WTC11 (cell line): Measurements from ENCODE around the gene RAB8B. TPM values are rescaled to one million over a fixed set of nuclear protein-coding genes. Genes with fewer than 3 reads are reported as not detected.

Experiments
- ATAC-seq: fragments of 200-7000 bp; cut with Tn5 transposase; 2 replicates; pipeline ENCODE4 v1.10.0; 2021; ENCODE audit warnings: mild to moderate bottlenecking, moderate library complexity
- CTCF ChIA-PET: fragments of 300-600 bp; sonication (Branson Sonifier 250); formaldehyde crosslinking; loops from one replicate; lab custom pipeline; 2021; ENCODE audit warnings: antibody characterized with exemption; lab: Charles Lee
- POLR2A ChIA-PET: fragments of 350-600 bp; sonication (Branson Sonifier 250); formaldehyde crosslinking; loops from one replicate; lab custom pipeline; 2021; ENCODE audit warnings: antibody characterized with exemption; lab: Charles Lee
- DNase-seq: peaks from one replicate; pipeline ENCODE4 v3.0.0; 2021; ENCODE audit warnings: low spot score
- H3K27ac Mint-ChIP-seq: 2 replicates; pipeline ENCODE4 v1.8.0; 2021; ENCODE audit warnings: mixed read lengths
- H3K27me3 Mint-ChIP-seq: 2 replicates; pipeline ENCODE4 v1.8.0; 2021; ENCODE audit warnings: low read depth, mild to moderate bottlenecking, moderate library complexity, mixed read lengths
- H3K36me3 Mint-ChIP-seq: 2 replicates; pipeline ENCODE4 v1.8.0; 2021; ENCODE audit warnings: mixed read lengths
- H3K4me1 Mint-ChIP-seq: 2 replicates; pipeline ENCODE4 v1.8.0; 2022; ENCODE audit warnings: mixed read lengths
- H3K4me3 Mint-ChIP-seq: 2 replicates; pipeline ENCODE4 v1.8.0; 2021; ENCODE audit warnings: mild to moderate bottlenecking, moderate library complexity, mixed read lengths
- H3K9me3 Mint-ChIP-seq: 2 replicates; pipeline ENCODE4 v1.8.0; 2021; ENCODE audit warnings: mixed read lengths
- ATF1 ChIP-seq: sonication (generic); formaldehyde crosslinking; IDR thresholded peaks from 2 replicates; pipeline ENCODE4 v1.8.1; 2023; ENCODE audit warnings: mild to moderate bottlenecking, moderate library complexity, missing genetic modification reagents
- ATF3 ChIP-seq: sonication (generic); formaldehyde crosslinking; conservative IDR thresholded peaks from 2 replicates; pipeline ENCODE4 v1.8.1; 2022; ENCODE audit warnings: mild to moderate bottlenecking, missing genetic modification reagents
- CREB1 ChIP-seq: sonication (generic); formaldehyde crosslinking; IDR thresholded peaks from 2 replicates; pipeline ENCODE4 v1.8.0; 2023; ENCODE audit warnings: mild to moderate bottlenecking, missing genetic modification reagents
- CREM ChIP-seq: sonication (generic); formaldehyde crosslinking; IDR thresholded peaks from 2 replicates; pipeline ENCODE4 v1.8.1; 2022; ENCODE audit warnings: mild to moderate bottlenecking, missing genetic modification reagents, moderate library complexity
- ETV6 ChIP-seq: sonication (generic); formaldehyde crosslinking; IDR thresholded peaks from 2 replicates; pipeline ENCODE4 v1.8.1; 2022; ENCODE audit warnings: mild to moderate bottlenecking, missing genetic modification reagents
- FOXJ3 ChIP-seq: sonication (generic); formaldehyde crosslinking; IDR thresholded peaks from 2 replicates; pipeline ENCODE4 v1.9.0; 2021; ENCODE audit warnings: missing genetic modification reagents, mild to moderate bottlenecking, borderline replicate concordance
- GABPB1 ChIP-seq: sonication (generic); formaldehyde crosslinking; IDR thresholded peaks from 2 replicates; pipeline ENCODE4 v1.8.1; 2023; ENCODE audit warnings: mild to moderate bottlenecking, missing genetic modification reagents
- JUN ChIP-seq: sonication (generic); formaldehyde crosslinking; IDR thresholded peaks from 2 replicates; pipeline ENCODE4 v1.8.0; 2023; ENCODE audit warnings: mild to moderate bottlenecking, missing genetic modification reagents
- MYBL2 ChIP-seq: sonication (generic); formaldehyde crosslinking; IDR thresholded peaks from 2 replicates; pipeline ENCODE4 v1.8.1; 2023; ENCODE audit warnings: mild to moderate bottlenecking, moderate library complexity, missing genetic modification reagents
- NFATC4 ChIP-seq: fragments of 250-450 bp; sonication (Bioruptor Pico); IDR thresholded peaks from 2 replicates; pipeline ENCODE4 v1.9.0; 2021; ENCODE audit warnings: mild to moderate bottlenecking
- NFE2L1 ChIP-seq: sonication (generic); formaldehyde crosslinking; IDR thresholded peaks from 2 replicates; pipeline ENCODE4 v1.8.1; 2023; ENCODE audit warnings: missing genetic modification reagents
- NR1H2 ChIP-seq: sonication (generic); formaldehyde crosslinking; IDR thresholded peaks from 2 replicates; pipeline ENCODE4 v1.9.0; 2021; ENCODE audit warnings: mild to moderate bottlenecking, moderate library complexity, missing genetic modification reagents
- NR2C2 ChIP-seq: sonication (generic); formaldehyde crosslinking; IDR thresholded peaks from 2 replicates; pipeline ENCODE4 v1.8.0; 2022; ENCODE audit warnings: mild to moderate bottlenecking, missing genetic modification reagents
- NR3C1 ChIP-seq: sonication (generic); formaldehyde crosslinking; conservative IDR thresholded peaks from 2 replicates; pipeline ENCODE4 v1.8.1; 2023; ENCODE audit warnings: low read depth, mild to moderate bottlenecking, missing genetic modification reagents
- OVOL2 ChIP-seq: fragments of 250-450 bp; sonication (Bioruptor Pico); IDR thresholded peaks from 2 replicates; pipeline ENCODE4 v1.9.0; 2021; ENCODE audit warnings: mild to moderate bottlenecking, borderline replicate concordance
- SMAD4 ChIP-seq: sonication (generic); formaldehyde crosslinking; IDR thresholded peaks from 2 replicates; pipeline ENCODE4 v1.8.0; 2022; ENCODE audit warnings: mild to moderate bottlenecking, missing genetic modification reagents
- STAT6 ChIP-seq: sonication (generic); formaldehyde crosslinking; conservative IDR thresholded peaks from 2 replicates; pipeline ENCODE4 v1.8.1; 2023; ENCODE audit warnings: mild to moderate bottlenecking, low read depth, missing genetic modification reagents, moderate library complexity
- ZNF138 ChIP-seq: sonication (generic); formaldehyde crosslinking; conservative IDR thresholded peaks from 2 replicates; pipeline ENCODE4 v1.8.1; 2022; ENCODE audit warnings: mild to moderate bottlenecking, moderate library complexity, missing genetic modification reagents
- ZNF219 ChIP-seq: sonication (generic); formaldehyde crosslinking; IDR thresholded peaks from 2 replicates; pipeline ENCODE4 v1.8.0; 2023; ENCODE audit warnings: missing genetic modification reagents, mild to moderate bottlenecking, borderline replicate concordance
- ZNF232 ChIP-seq: sonication (generic); formaldehyde crosslinking; IDR thresholded peaks from 2 replicates; pipeline ENCODE4 v1.8.0; 2022; ENCODE audit warnings: mild to moderate bottlenecking, missing genetic modification reagents
- ZNF396 ChIP-seq: fragments of 250-450 bp; sonication (Bioruptor Pico); IDR thresholded peaks from 2 replicates; pipeline ENCODE4 v1.8.0; 2021; ENCODE audit warnings: mild to moderate bottlenecking, moderate library complexity, borderline replicate concordance
- ZNF416 ChIP-seq: fragments of 250-450 bp; sonication (Bioruptor Pico); IDR thresholded peaks from 2 replicates; pipeline ENCODE4 v1.9.0; 2021; ENCODE audit warnings: mild to moderate bottlenecking, inconsistent platforms
- ZNF423 ChIP-seq: fragments of 250-450 bp; sonication (Bioruptor Pico); IDR thresholded peaks from 2 replicates; pipeline ENCODE4 v2.1.2; 2022; ENCODE audit warnings: mild to moderate bottlenecking, moderate library complexity
- ZNF671 ChIP-seq: fragments of 250-450 bp; sonication (Bioruptor Pico); IDR thresholded peaks from 2 replicates; pipeline ENCODE4 v1.8.0; 2021; ENCODE audit warnings: mild to moderate bottlenecking
- total RNA-seq: library from RNA; stranded (reverse); gene quantifications from 3 replicates; pipeline ENCODE4 v1.2.3, GENCODE V29; 2021
- TF ChIP-seq, protein P1 (sequence below): sonication (generic); formaldehyde crosslinking; IDR thresholded peaks from 2 replicates; pipeline ENCODE4 v1.8.0; 2023; ENCODE audit warnings: missing genetic modification reagents, mild to moderate bottlenecking, borderline replicate concordance
- TF ChIP-seq, protein P2 (sequence below): fragments of 250-450 bp; sonication (Bioruptor Pico); IDR thresholded peaks from 2 replicates; pipeline ENCODE4 v1.9.0; 2021; ENCODE audit warnings: mild to moderate bottlenecking

The RAB8B gene
- total RNA-seq, 1 experiment from 2014 or later = 32.5 TPM

GRCh38 chr15:63308491-63308890 lies 119.1 kb downstream of the RAB8B start (continued):
- TF ChIP-seq MYBL2 (CRISPR knock-in tag) = no peak

- TF ChIP-seq ZNF138 (CRISPR knock-in tag) (no peak), ZNF416 (no peak), GABPB1 (no peak), SMAD4 (CRISPR knock-in tag) (no peak), ETV6 (no peak), NFE2L1 (no peak), NFATC4 (no peak), ATF1 (no peak)
- TF ChIP-seq, protein P1, sequence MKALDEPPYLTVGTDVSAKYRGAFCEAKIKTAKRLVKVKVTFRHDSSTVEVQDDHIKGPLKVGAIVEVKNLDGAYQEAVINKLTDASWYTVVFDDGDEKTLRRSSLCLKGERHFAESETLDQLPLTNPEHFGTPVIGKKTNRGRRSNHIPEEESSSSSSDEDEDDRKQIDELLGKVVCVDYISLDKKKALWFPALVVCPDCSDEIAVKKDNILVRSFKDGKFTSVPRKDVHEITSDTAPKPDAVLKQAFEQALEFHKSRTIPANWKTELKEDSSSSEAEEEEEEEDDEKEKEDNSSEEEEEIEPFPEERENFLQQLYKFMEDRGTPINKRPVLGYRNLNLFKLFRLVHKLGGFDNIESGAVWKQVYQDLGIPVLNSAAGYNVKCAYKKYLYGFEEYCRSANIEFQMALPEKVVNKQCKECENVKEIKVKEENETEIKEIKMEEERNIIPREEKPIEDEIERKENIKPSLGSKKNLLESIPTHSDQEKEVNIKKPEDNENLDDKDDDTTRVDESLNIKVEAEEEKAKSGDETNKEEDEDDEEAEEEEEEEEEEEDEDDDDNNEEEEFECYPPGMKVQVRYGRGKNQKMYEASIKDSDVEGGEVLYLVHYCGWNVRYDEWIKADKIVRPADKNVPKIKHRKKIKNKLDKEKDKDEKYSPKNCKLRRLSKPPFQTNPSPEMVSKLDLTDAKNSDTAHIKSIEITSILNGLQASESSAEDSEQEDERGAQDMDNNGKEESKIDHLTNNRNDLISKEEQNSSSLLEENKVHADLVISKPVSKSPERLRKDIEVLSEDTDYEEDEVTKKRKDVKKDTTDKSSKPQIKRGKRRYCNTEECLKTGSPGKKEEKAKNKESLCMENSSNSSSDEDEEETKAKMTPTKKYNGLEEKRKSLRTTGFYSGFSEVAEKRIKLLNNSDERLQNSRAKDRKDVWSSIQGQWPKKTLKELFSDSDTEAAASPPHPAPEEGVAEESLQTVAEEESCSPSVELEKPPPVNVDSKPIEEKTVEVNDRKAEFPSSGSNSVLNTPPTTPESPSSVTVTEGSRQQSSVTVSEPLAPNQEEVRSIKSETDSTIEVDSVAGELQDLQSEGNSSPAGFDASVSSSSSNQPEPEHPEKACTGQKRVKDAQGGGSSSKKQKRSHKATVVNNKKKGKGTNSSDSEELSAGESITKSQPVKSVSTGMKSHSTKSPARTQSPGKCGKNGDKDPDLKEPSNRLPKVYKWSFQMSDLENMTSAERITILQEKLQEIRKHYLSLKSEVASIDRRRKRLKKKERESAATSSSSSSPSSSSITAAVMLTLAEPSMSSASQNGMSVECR (CRISPR knock-in tag) = no peak
- DNase-seq = no peak
- Mint-ChIP-seq H3K4me3 (no peak overlapping the region), H3K9me3 (no peaks in the 10 kb centered on the region), H3K36me3 (no peaks in the 10 kb centered on the region), H3K27me3 (no peaks in the 10 kb centered on the region), H3K4me1 (peaks cover 37% of the 10 kb centered on the region), H3K27ac (no peak overlapping the region)
- POLR2A ChIA-PET = no interaction called here
- no peak for ATAC-seq
- CTCF ChIA-PET = no interaction called here
These were observed 119.5 kb downstream of the RAB8B start for GRCh38 chr15:63308947-63309346.

DNA sequence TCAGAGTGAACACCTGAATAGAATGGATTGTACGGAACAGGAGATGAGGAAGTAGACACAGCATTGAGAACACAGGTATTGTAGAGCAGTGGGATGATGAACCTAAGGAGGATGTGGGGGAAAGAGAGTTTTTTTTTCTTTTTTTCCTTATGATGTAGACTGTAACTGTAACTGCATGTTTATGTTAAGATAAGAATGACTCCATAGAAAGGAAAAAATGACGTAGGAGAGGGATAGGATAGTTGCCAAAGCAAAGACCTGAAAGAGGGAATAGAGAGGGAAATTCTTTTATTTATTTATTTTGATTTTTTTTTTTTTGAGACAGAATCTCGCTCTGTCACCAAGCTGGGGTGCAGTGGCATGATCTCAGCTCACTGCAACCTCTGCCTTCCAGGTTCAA lies 121.2 kb downstream of the RAB8B start:
- CTCF ChIA-PET = no interaction called here

More for the DNA sequence above, 121.2 kb downstream of the RAB8B start:
- POLR2A ChIA-PET = interaction anchor here (1.1 kb wide), 1 partner anchor 36 kb away, joined by 3 read pairs; no protein-coding TSS in a partner anchor
- H3K4me3 Mint-ChIP-seq = no peak overlapping the region
- H3K4me1 Mint-ChIP-seq = peaks cover 52% of the 10 kb centered on the region
- TF ChIP-seq ZNF396 (no peak), NR3C1 (CRISPR knock-in tag) (no peak), CREM (CRISPR knock-in tag) (no peak), ZNF232 (CRISPR knock-in tag) (no peak), ZNF671 (CRISPR knock-in tag) (no peak), FOXJ3 (no peak), ZNF416 (no peak), NR1H2 (CRISPR knock-in tag) (no peak), JUN (CRISPR knock-in tag) (no peak), STAT6 (no peak), ZNF219 (CRISPR knock-in tag) (no peak), OVOL2 (no peak), ZNF423 (no peak), NR2C2 (CRISPR knock-in tag) (no peak), GABPB1 (no peak), ATF3 (CRISPR knock-in tag) (no peak), NFATC4 (no peak), CREB1 (CRISPR knock-in tag) (no peak)
- TF ChIP-seq, protein P2, sequence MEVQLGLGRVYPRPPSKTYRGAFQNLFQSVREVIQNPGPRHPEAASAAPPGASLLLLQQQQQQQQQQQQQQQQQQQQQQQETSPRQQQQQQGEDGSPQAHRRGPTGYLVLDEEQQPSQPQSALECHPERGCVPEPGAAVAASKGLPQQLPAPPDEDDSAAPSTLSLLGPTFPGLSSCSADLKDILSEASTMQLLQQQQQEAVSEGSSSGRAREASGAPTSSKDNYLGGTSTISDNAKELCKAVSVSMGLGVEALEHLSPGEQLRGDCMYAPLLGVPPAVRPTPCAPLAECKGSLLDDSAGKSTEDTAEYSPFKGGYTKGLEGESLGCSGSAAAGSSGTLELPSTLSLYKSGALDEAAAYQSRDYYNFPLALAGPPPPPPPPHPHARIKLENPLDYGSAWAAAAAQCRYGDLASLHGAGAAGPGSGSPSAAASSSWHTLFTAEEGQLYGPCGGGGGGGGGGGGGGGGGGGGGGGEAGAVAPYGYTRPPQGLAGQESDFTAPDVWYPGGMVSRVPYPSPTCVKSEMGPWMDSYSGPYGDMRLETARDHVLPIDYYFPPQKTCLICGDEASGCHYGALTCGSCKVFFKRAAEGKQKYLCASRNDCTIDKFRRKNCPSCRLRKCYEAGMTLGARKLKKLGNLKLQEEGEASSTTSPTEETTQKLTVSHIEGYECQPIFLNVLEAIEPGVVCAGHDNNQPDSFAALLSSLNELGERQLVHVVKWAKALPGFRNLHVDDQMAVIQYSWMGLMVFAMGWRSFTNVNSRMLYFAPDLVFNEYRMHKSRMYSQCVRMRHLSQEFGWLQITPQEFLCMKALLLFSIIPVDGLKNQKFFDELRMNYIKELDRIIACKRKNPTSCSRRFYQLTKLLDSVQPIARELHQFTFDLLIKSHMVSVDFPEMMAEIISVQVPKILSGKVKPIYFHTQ (CRISPR knock-in tag) = no peak
- ATAC-seq (no peak), DNase-seq (no peak)
- H3K27ac Mint-ChIP-seq = peak overlapping the region; percentile 77
- no peaks in the 10 kb centered on the region for H3K9me3 Mint-ChIP-seq
- H3K36me3 Mint-ChIP-seq = no peaks in the 10 kb centered on the region
- H3K27me3 Mint-ChIP-seq = no peaks in the 10 kb centered on the region
